Keratinocyte (primary cell): Measurements from ENCODE around the gene SYNE2. TPM values are rescaled to one million over a fixed set of nuclear protein-coding genes. Genes with fewer than 3 reads are reported as not detected.

Experiments used
- DNase-seq: peaks from one replicate; pipeline ENCODE4 v3.0.0-alpha.2; 2011; ENCODE audit warnings: low read depth, missing footprints, low spot score
- FAIRE-seq: peaks from 2 replicates; lab custom pipeline; 2011; peaks lifted over from hg19 to GRCh38; lab: Jason Lieb, UNC
- H2AFZ ChIP-seq: 2 replicates; pipeline ENCODE4 v1.6.0; 2012; ENCODE audit warnings: low read length, control low read depth, inconsistent platforms; ENCODE audit not compliant: control insufficient read depth
- H3K27ac ChIP-seq: 2 replicates; pipeline ENCODE4 v1.5.1; 2011; ENCODE audit warnings: low read length; ENCODE audit not compliant: control insufficient read depth, insufficient read depth
- H3K27me3 ChIP-seq: 3 replicates; pipeline ENCODE4 v1.6.0; 2011; ENCODE audit warnings: low read length; ENCODE audit not compliant: control insufficient read depth, insufficient read depth; ENCODE audit errors: extremely low read depth
- H3K36me3 ChIP-seq, 2 experiments: 2 replicates in 1 of 2; 3 replicates in 1 of 2; pipeline ENCODE4 v1.5.1; 2011; ENCODE audit warnings: low read length in 2 of 2, mild to moderate bottlenecking in 1 of 2; ENCODE audit not compliant: control insufficient read depth in 2 of 2, insufficient read depth in 2 of 2; ENCODE audit errors: extremely low read depth in 1 of 2
- H3K4me1 ChIP-seq: 3 replicates; pipeline ENCODE4 v1.5.1; 2011; ENCODE audit warnings: low read length; ENCODE audit not compliant: control insufficient read depth, insufficient read depth; ENCODE audit errors: extremely low read depth
- H3K4me2 ChIP-seq: 3 replicates; pipeline ENCODE4 v1.6.0; 2011; ENCODE audit warnings: low read depth, low read length; ENCODE audit not compliant: control insufficient read depth, insufficient read depth; ENCODE audit errors: extremely low read depth
- H3K4me3 ChIP-seq, 3 experiments: fragments of 200-600 bp in 1 of 3; sonication (generic) in 1 of 3; 2 replicates in 2 of 3; 3 replicates in 1 of 3; pipeline ENCODE4 v1.5.1; 2011 to 2016; ENCODE audit warnings: low read length in 3 of 3, mild to moderate bottlenecking in 3 of 3, control low read depth in 2 of 3, inconsistent platforms in 1 of 3, low read depth in 1 of 3, mixed read lengths in 1 of 3, mixed run types in 1 of 3, moderate library complexity in 1 of 3; ENCODE audit not compliant: control insufficient read depth in 2 of 3, insufficient read depth in 2 of 3; ENCODE audit errors: extremely low read depth in 1 of 3
- H3K79me2 ChIP-seq: 2 replicates; pipeline ENCODE4 v1.6.0; 2012; ENCODE audit warnings: low read length; ENCODE audit not compliant: control insufficient read depth, insufficient read depth
- H3K9ac ChIP-seq: 3 replicates; pipeline ENCODE4 v1.6.0; 2011; ENCODE audit warnings: low read length; ENCODE audit not compliant: control insufficient read depth, insufficient read depth; ENCODE audit errors: extremely low read depth
- H3K9me1 ChIP-seq: 3 replicates; pipeline ENCODE4 v1.6.0; 2011; ENCODE audit warnings: low read length; ENCODE audit not compliant: control insufficient read depth, insufficient read depth; ENCODE audit errors: extremely low read depth
- H3K9me3 ChIP-seq: 2 replicates; pipeline ENCODE4 v1.5.1; 2012; ENCODE audit warnings: low read depth, low read length; ENCODE audit not compliant: control insufficient read depth
- H4K20me1 ChIP-seq: 3 replicates; pipeline ENCODE4 v1.6.0; 2011; ENCODE audit warnings: low read length; ENCODE audit not compliant: control insufficient read depth, insufficient read depth; ENCODE audit errors: extremely low read depth
- EZH2 ChIP-seq: IDR thresholded peaks from one replicate; pipeline ENCODE4 v1.6.1; 2012; ENCODE audit warnings: inconsistent platforms, mild to moderate bottlenecking, low read length, moderate library complexity
- dilution Hi-C: fragments of 300-500 bp; cut with MboI; formaldehyde crosslinking; loops from one replicate; pipeline ENCODE4 v1.7.0; 2020; ENCODE audit warnings: low sequenced_read_pairs; ENCODE audit not compliant: extremely low pct_ligation_motif_present
- polyA plus RNA-seq, 5 experiments: library from polyadenylated mRNA; depleted of rRNA in 3 of 5; stranded (reverse) in 3 of 5; stranded (forward) in 1 of 5; unstranded in 1 of 5; fragments of >200 nt; gene quantifications; 1 replicate in 1 of 5; 2 replicates in 3 of 5; 3 replicates in 1 of 5; pipeline versions ENCODE4 v1.2.1 to v1.2.3, GENCODE V29; 2011 to 2012; ENCODE audit warnings: missing spikeins in 2 of 5, low read depth in 1 of 5, low replicate concordance in 1 of 5
- TF ChIP-seq, protein P1 (sequence below), 3 experiments: IDR thresholded peaks in 1 of 3; conservative IDR thresholded peaks in 1 of 3; optimal IDR thresholded peaks in 1 of 3; 2 replicates in 2 of 3; 3 replicates in 1 of 3; pipeline versions ENCODE3 to v1.5.1; 2011; ENCODE audit warnings: low read length in 3 of 3, mild to moderate bottlenecking in 3 of 3, moderate library complexity in 2 of 3, control low read depth in 1 of 3, inconsistent platforms in 1 of 3; ENCODE audit not compliant: insufficient read depth in 2 of 3; ENCODE audit errors: extremely low read depth in 1 of 3

Gene SYNE2
- polyA plus RNA-seq, 1 donor (not counting 4 experiments of a cell fraction or from before 2014, with no cell fraction given), result 9.9 TPM

GRCh38 chr14:64260418-64260817 lies 407.6 kb downstream of the SYNE2 start:
- Histone ChIP-seq H3K79me2 (no peaks in the 10 kb centered on the region), H2AFZ (no peak overlapping the region), H4K20me1 (no peaks in the 10 kb centered on the region), H3K4me2 (no peak overlapping the region), H3K9ac (no peak overlapping the region), H3K27ac (no peak overlapping the region), H3K9me1 (no peaks in the 10 kb centered on the region), H3K27me3 (no peaks in the 10 kb centered on the region), H3K36me3 (no peaks in the 10 kb centered on the region), H3K9me3 (no peaks in the 10 kb centered on the region), H3K4me3 (no peak overlapping the region), H3K4me1 (no peaks in the 10 kb centered on the region)
- TF ChIP-seq, protein P1, sequence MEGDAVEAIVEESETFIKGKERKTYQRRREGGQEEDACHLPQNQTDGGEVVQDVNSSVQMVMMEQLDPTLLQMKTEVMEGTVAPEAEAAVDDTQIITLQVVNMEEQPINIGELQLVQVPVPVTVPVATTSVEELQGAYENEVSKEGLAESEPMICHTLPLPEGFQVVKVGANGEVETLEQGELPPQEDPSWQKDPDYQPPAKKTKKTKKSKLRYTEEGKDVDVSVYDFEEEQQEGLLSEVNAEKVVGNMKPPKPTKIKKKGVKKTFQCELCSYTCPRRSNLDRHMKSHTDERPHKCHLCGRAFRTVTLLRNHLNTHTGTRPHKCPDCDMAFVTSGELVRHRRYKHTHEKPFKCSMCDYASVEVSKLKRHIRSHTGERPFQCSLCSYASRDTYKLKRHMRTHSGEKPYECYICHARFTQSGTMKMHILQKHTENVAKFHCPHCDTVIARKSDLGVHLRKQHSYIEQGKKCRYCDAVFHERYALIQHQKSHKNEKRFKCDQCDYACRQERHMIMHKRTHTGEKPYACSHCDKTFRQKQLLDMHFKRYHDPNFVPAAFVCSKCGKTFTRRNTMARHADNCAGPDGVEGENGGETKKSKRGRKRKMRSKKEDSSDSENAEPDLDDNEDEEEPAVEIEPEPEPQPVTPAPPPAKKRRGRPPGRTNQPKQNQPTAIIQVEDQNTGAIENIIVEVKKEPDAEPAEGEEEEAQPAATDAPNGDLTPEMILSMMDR (optimal IDR thresholded peaks at IDR 0.05 in 1 of 3, IDR thresholded peaks at IDR 0.05 in 1 of 3, conservative IDR thresholded peaks at IDR 0.05 in 1 of 3; ENCODE audit: extremely low read depth in 1 of 3, insufficient read depth in 2 of 3, low read length in 3 of 3), result no peak
- TF ChIP-seq EZH2, result no peak
- FAIRE-seq, result no peak
- no peak for DNase-seq
- dilution Hi-C loops, result no loop called here

DNA sequence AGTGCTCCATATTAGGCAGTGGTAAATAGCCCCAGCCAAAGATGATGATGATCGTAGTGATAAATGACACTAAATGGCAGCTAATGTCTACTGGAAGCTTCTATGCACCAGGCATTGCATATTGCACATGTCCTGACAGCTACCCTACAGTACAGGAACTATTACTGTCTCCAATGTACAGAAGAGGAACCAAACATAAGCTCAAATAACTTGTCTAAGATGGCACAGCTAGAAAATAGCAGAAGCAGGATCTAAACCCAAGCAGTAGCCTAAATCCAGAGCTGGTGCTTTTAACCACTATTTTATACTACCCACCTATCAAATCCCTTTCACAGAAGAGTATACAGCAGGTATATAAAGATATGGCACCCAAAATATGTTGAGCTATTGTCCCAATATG lies 412.4 kb downstream of the SYNE2 start:
- no peaks in the 10 kb centered on the region for H3K36me3 ChIP-seq
- no peaks in the 10 kb centered on the region for H4K20me1 ChIP-seq
- no peaks in the 10 kb centered on the region for H3K9me3 ChIP-seq
- H3K4me2 ChIP-seq, result no peak overlapping the region
- TF ChIP-seq, protein P1 (optimal IDR thresholded peaks at IDR 0.05 in 1 of 3, IDR thresholded peaks at IDR 0.05 in 1 of 3, conservative IDR thresholded peaks at IDR 0.05 in 1 of 3; ENCODE audit: extremely low read depth in 1 of 3, insufficient read depth in 2 of 3, low read length in 3 of 3), result no peak
- no peak for TF ChIP-seq EZH2
- dilution Hi-C loops, result no loop called here
- no peak overlapping the region for H2AFZ ChIP-seq
- peaks cover 8% of the 10 kb centered on the region for H3K4me1 ChIP-seq
- DNase-seq (no peak), FAIRE-seq (no peak)
- H3K27ac ChIP-seq, result no peak overlapping the region
- H3K9ac ChIP-seq, result no peak overlapping the region
- H3K4me3 ChIP-seq, result no peak overlapping the region
- no peaks in the 10 kb centered on the region for H3K27me3 ChIP-seq
- no peaks in the 10 kb centered on the region for H3K79me2 ChIP-seq
- H3K9me1 ChIP-seq, result no peaks in the 10 kb centered on the region
